Activated CD8-positive, alpha-beta memory T cell treated with anti-CD3 and anti-CD28 coated beads for 4 hours (primary cell): ENCODE results near the gene LRRIQ1.

ENCODE experiments used
- DNase-seq, 2 donors: peaks; one replicate each; pipeline ENCODE4 v3.0.0-alpha.2; 2020; ENCODE audit warnings: low read depth in 2 of 2

LRRIQ1 gene

DNA sequence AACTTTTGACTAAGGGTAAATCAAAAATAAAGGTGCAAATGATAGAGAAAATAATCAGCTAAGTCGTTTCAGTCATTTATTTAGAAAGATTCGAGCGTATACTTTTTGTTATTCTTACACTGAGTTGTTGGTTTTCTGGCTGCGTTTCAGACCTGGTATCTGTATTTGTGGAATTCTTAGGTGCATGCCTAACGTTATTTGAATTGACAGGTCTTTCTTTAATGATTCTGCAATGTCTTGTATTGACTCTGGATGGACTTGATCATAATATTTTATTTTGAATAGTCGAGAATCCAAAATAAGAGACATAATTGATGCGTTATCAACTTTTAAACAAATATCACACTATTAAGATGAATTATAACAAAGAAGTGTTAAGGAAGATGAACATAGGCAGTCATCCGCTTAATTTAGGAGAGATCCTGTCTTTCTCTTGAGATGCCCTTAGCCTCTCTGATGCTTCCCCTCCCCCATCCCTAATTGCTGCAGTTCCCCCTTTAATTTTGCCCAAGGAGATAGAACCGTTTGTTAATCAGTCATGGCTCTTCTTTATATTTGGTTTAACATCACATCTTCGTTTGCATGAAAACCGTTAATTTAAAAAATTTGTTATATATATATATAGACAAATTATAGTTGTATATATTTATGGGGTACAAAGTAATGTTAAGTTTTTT lies 245.6 kb downstream of the LRRIQ1 start:
- DNase-seq = no peak

DNA sequence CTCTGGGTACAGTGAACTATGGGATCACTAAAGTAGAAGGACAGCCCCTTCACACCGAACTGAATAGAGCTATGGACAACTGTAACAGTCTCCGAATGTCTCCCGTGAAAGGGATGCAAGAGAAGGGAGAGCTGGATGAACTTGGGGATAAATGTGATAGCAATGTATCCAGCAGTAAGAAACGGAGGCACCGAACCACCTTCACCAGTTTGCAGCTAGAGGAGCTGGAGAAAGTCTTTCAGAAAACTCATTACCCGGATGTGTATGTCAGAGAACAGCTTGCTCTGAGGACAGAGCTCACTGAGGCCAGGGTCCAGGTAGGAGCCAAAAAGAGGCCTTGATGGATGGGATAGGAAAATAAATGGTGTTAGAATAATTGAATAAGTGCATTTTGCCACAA lies 247.4 kb downstream of the LRRIQ1 start:
- DNase-seq = no peak
